ENCODE data around the gene D2HGDH.

DNA sequence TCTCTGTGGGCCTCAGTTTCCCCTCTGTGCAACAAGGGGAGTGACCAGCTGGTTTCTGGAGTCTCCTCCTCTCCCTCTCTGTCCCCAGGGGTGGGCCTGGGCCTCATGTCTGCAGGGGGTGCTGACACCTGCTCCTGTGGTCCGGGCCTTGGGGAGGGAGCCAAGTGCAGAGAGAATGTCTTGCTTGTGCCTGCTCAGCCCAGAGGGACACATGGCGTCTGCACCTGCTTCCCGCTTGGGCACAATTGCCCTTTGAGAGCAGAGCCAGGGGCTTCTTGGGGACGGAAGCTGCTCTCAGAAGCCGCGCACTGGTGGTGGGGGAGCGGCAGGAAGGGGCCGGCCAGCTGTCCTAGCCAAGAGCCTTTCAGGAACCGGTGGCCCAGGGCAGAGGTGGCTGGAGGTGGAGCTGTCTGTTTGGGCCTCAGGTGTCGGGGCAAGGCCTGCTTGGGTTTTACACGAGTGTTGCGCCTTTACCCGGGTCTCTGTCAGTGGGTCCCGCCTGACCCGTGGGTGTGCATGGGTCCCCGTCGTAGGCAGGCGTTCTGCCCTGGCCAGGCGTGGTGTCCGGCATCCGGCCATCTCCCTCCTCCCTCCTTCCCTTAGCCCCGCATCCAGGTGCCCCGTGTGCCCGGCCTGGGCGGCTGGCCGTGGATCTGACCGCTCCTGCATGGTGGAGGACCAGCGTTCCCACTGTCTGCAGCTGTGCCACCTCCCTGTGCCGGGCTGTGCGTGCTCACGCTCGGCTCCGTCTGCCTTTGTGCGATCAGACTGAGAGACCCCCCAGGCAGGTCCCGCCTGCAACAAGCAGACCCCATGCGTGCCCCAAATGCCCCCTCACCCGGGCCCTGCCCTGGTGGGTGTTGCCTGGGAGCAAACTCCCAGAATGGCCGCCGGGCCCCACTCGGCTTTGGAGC lies 78.6 kb downstream of the D2HGDH start:
- TF ChIP-seq POLR2A (IDR thresholded peaks at IDR 0.05), result no peak
- TF ChIP-seq, protein P1, sequence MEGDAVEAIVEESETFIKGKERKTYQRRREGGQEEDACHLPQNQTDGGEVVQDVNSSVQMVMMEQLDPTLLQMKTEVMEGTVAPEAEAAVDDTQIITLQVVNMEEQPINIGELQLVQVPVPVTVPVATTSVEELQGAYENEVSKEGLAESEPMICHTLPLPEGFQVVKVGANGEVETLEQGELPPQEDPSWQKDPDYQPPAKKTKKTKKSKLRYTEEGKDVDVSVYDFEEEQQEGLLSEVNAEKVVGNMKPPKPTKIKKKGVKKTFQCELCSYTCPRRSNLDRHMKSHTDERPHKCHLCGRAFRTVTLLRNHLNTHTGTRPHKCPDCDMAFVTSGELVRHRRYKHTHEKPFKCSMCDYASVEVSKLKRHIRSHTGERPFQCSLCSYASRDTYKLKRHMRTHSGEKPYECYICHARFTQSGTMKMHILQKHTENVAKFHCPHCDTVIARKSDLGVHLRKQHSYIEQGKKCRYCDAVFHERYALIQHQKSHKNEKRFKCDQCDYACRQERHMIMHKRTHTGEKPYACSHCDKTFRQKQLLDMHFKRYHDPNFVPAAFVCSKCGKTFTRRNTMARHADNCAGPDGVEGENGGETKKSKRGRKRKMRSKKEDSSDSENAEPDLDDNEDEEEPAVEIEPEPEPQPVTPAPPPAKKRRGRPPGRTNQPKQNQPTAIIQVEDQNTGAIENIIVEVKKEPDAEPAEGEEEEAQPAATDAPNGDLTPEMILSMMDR (IDR thresholded peaks at IDR 0.05), result no peak
